ENCODE data around the gene CHRM2.

CHRM2 gene

DNA sequence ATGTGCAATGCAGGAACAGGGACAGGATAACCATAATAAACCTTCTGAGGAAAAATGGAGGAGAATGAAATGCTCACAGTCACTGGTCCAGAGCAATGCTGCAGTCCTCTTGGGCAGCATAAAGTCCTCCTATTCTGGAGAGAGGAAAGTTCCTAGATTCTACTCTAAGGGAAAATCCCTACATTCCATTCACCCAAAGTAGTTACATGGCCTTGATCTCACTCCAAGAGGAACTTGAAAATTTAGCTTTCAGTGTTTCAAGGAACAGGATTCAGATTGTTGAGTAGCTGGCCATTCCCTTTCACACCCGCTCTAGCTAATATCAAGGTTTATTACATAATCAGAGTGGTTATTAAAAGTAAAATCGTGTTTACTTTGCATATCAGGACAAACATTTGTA is 168.3 kb downstream of the CHRM2 start:
- DNase-seq = no peak

DNA sequence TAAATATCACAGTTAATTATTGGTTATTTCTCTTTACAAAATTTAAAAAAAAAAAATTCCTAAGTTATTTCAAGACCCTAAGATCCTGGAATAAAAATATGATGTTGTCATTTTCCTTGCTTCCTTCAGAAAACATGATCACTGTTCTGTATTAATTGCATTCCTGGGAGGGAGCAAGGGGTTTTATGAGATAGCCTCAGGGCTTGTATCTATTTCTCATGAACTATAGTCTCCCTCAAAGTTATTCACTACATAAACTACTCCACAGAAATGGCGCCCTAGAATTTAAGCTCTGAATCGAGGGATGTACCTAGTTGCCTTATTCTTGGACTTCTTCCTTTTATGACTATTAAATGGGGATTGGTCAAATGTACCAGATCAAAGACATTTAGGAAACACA is 170.3 kb downstream of the CHRM2 start:
- DNase-seq = no peak

DNA sequence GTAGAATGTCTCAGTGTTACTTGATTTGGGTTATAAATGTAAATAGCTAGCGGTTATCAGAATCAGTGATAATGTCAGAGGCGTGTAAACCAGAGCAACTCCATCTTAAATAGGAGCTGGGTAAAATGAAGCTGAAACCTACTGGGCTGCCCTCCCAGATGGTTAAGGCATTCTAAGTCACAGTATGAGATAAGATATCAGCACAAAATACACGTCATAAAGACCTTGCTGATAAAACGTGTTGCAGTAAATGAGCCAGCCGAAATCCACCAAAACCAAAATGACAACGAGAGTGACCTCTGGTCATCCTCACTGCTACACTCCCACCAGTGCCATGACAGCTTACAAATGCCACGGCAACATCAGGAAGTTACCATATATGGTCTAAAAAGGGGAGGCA is 172.3 kb downstream of the CHRM2 start:
- DNase-seq = no peak

DNA sequence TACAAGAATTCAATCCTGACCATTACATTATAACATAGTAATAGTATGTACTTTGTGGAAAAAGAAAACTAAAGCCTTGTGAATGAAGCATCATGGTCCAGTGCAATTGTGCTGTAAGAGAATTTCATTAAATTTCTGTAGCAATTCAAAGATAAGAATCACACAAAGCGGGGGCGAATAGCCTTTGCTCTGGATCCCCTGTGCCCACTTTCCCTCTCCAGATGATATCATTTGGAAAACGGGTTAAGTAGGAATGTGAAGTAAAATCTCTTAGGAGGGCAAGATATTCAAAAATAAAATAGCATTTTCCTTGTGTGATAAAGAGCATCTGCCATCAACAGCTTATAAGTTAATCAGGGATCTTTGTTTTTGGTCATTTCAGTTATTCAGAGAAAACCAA is 177.1 kb downstream of the CHRM2 start:
- no peak for DNase-seq

DNA sequence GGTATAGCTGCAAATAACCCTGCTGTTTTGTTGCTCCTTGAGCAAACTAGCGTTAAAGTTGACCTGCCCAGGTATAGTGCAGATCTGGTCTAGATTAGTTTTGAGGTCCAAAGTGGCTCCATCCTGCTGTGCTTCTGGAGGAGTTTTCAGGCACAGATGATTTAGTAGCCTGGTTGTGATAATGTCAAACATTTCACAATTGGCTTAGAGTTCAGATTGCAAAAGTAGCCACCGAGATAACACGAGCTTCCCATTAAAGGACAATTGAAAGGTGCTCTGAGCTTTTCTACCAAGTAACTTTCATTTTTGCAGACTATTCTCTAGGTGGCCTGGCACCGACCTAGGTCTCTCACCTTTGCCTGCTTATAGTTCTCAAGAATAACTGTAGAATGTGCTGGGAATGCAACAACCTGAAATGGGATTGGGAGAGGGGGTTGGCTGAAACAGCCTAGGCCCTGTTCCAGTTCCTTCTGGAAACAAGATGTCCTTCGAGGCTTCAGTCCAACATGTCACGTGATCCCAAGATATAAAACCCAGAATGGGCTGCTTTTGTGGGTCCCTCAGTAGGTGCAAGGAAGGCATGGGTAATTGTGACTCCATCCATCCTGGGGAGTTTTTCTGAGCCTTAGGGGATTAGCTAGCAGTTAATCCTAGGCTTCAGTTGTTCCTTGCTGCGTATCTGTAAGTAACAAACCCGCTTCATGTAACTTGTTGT is 201.0 kb downstream of the CHRM2 start:
- DNase-seq = no peak
